Thymus (tissue), 11 donors: Measurements from ENCODE around the gene DAGLA. TPM values are rescaled to one million over a fixed set of nuclear protein-coding genes. Genes with fewer than 3 reads are reported as not detected.

Experiments
- DNase-seq, 9 donors: peaks; one replicate each; pipeline ENCODE4 v3.0.0-alpha.2; 2013; ENCODE audit warnings: low spot score in 9 of 9, low read depth in 6 of 9, missing footprints in 1 of 9
- H3K27ac ChIP-seq, 2 donors: one replicate each; pipeline ENCODE4 v1.5.1; 2013; ENCODE audit warnings: control low read depth in 1 of 2, low read depth in 1 of 2, low read length in 1 of 2, mild to moderate bottlenecking in 1 of 2, moderate library complexity in 1 of 2
- H3K27me3 ChIP-seq, 2 donors: one replicate each; pipeline ENCODE4 v1.5.1; 2013; ENCODE audit warnings: low read length in 1 of 2; ENCODE audit not compliant: control insufficient read depth in 2 of 2, insufficient read depth in 1 of 2
- H3K36me3 ChIP-seq, 2 donors: one replicate each; pipeline ENCODE4 v1.5.1; 2013; ENCODE audit warnings: low read length in 1 of 2, mild to moderate bottlenecking in 1 of 2, moderate library complexity in 1 of 2; ENCODE audit not compliant: control insufficient read depth in 2 of 2, insufficient read depth in 2 of 2
- H3K4me1 ChIP-seq, 2 donors: one replicate each; pipeline ENCODE4 v1.5.1; 2013; ENCODE audit warnings: low read length in 2 of 2; ENCODE audit not compliant: control insufficient read depth in 2 of 2, insufficient read depth in 2 of 2
- H3K4me3 ChIP-seq, 2 donors: one replicate each; pipeline ENCODE4 v1.5.1; 2013; ENCODE audit warnings: low read length in 2 of 2, control low read depth in 1 of 2, mild to moderate bottlenecking in 1 of 2
- H3K9me3 ChIP-seq, 2 donors: one replicate each; pipeline ENCODE4 v1.5.1; 2013; ENCODE audit warnings: low read length in 1 of 2, mild to moderate bottlenecking in 1 of 2; ENCODE audit not compliant: control insufficient read depth in 2 of 2, insufficient read depth in 1 of 2
- WGBS: extraction: QIAGEN DNeasy Blood & Tissue Kit; methylation state at CpG from one replicate; pipeline ENCODE4 v1.1.7; 2013; 5-methylcytosine and 5-hydroxymethylcytosine counted together
- polyA plus RNA-seq: library from polyadenylated mRNA; stranded (reverse); fragments of 200-250 nt; gene quantifications from one replicate; pipeline ENCODE4 v1.2.3, GENCODE V29; 2013
- total RNA-seq: library from RNA; stranded (reverse); fragments of 120-200 nt; gene quantifications from one replicate; pipeline ENCODE4 v1.2.4, GENCODE V29; 2013
- donor health status: healthy.

The DAGLA gene
- total and polyA plus RNA-seq, 2 donors, result 0.14 to 0.43 TPM

DNA sequence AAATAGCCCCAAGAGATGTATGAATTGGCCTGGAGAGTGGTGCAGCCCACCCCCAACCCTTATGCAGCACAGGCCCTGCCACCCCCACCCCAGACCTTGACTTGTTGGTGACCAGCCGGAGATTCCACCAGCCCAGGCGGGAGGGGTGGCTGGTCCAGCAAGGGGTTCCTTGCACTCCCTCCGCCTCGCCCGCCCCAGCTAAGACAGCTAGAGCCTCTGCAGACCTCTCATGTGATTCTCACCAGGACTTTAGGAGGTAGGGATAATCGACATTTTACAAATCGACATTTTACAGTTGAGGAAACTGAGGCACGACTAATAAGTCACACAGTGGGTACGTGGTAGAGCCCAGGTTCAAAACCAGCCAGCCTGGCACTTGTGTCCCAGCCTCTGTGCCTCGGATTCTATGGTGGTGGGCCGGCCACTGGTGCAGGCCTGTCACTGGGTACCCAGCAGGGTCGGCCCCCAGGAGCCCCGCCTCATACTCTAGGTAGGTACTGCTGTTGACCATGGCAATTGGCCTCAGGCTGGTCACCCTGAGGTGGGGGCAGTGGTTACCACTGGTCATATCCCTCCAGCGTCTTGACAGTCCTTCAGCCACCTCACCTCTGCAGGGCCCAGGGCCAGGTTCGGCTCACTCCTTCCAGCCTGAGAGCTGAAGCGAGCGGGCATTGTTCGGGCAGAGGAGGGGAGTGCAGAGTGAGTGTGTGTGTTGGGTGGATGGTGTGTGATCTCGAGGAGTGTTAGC is 37.3 kb downstream of the DAGLA start:
- DNase-seq, result no peak
- no peak overlapping the region for H3K4me3 ChIP-seq
- peaks cover 0 to 11% of the 10 kb centered on the region in 2 donors for H3K4me1 ChIP-seq
- H3K27me3 ChIP-seq, result peaks cover 0 to 3% of the 10 kb centered on the region in 2 donors
- no peaks in the 10 kb centered on the region for H3K9me3 ChIP-seq
- H3K27ac ChIP-seq, result no peak overlapping the region
- H3K36me3 ChIP-seq, result no peaks in the 10 kb centered on the region
- WGBS, result 98% methylated on average over 19 of the region's 19 CpGs

DNA sequence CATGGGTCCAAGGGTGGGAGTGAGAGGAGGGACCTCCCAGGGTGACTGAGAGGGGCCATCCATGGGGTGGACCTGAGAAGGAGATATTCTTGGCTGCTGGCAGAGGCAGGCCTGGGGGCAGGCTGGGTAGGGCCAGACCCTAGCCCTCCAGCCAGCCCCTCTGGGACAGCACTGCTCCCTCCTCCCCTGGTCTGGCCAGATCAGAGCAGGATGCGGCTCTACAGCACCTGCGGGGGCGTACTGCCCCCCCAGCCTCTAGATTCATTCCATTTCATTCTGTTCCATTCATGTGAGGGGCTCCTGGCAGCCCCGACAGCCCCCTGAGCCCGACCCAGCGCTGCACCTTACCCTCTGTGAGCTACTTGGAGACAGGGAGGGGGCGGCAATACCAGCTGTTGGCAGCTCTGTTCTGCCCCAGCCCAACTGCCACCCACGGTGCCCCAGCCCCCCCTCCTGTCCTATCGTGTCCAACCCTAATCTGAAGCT is 37.9 kb downstream of the DAGLA start:
- Histone ChIP-seq H3K36me3 (no peaks in the 10 kb centered on the region), H3K9me3 (no peaks in the 10 kb centered on the region), H3K27ac (no peak overlapping the region), H3K4me3 (no peak overlapping the region), H3K27me3 (peaks cover 0 to 3% of the 10 kb centered on the region in 2 donors), H3K4me1 (peaks cover 0 to 11% of the 10 kb centered on the region in 2 donors)
- WGBS, result 80% methylated on average over 9 of the region's 9 CpGs
- no peak for DNase-seq

DNA sequence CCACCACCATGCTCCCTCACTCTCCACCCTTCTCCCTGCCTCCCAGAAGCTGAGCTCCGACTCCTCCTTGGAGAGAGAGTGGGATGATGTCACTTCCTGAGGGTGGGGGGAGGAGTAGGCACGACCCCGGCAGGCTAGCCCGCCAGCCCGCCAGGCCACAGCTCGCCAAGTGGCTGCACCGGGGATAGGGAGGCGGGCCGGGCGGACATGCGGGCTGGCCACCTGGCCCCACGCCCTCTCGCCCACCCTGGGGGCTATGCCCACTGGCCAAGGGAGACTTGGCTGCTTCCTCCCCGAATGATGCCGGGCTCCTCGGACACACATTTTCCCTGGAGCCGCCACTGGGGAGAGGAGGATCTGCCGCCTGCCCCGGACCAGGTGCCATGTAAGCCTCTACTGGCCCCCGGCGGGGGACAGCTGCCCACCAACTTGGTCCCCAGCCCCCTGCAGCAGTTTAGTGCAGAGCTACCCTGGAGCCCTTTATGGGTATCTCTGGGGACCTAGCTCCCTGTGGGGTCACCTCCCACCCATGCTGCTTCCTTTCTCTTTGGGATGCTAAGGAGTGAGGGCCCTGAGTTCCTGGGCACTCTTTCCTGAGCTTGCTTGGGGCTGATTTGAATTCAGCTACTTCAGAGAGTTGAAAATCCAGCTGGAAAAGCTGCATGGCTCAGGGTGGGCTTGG is 38.6 kb downstream of the DAGLA start:
- Histone ChIP-seq H3K4me3 (no peak overlapping the region), H3K9me3 (no peaks in the 10 kb centered on the region), H3K27ac (no peak overlapping the region), H3K27me3 (peaks cover 0 to 3% of the 10 kb centered on the region in 2 donors), H3K36me3 (no peaks in the 10 kb centered on the region), H3K4me1 (peaks cover 0 to 11% of the 10 kb centered on the region in 2 donors)
- 78% methylated on average over 21 of the region's 21 CpGs for WGBS
- DNase-seq, result no peak

DNA sequence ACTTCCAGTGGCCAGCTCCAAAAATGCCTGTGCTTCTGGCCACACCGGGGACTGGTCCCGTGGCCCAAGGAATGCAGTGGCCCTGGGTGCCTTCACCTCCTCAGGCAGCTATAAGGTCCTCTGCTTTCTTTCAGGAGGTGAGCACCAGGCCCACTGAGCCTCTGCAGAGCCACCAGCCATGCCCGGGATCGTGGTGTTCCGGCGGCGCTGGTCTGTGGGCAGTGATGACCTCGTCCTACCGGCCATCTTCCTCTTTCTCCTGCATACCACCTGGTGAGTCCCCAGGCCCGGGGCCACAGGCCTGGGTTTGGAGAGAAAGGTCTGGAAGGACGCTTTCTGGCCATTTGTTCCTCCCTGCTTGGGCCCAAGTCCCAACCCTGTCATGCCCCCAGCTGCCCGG is 39.8 kb downstream of the DAGLA start:
- no peak overlapping the region for H3K27ac ChIP-seq
- H3K4me1 ChIP-seq, result peaks cover 0 to 11% of the 10 kb centered on the region in 2 donors
- H3K27me3 ChIP-seq, result peaks cover 0 to 3% of the 10 kb centered on the region in 2 donors
- H3K36me3 ChIP-seq, result no peaks in the 10 kb centered on the region
- WGBS, result 92% methylated on average over 12 of the region's 12 CpGs
- no peak overlapping the region for H3K4me3 ChIP-seq
- no peaks in the 10 kb centered on the region for H3K9me3 ChIP-seq
- no peak for DNase-seq

DNA sequence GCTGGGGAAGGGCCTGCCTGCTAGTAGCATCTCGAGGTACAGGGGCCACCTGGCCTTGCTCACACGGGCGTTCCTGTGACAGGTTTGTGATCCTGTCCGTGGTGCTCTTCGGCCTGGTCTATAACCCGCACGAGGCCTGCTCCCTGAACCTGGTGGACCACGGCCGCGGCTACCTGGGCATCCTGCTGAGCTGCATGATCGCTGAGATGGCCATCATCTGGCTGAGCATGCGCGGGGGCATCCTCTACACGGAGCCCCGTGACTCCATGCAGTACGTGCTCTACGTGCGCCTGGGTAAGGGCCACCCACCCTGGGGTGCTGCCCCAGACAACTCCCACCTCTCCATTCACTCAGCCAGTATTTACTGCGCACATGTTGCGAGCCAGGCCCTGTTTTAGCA is 40.4 kb downstream of the DAGLA start:
- Histone ChIP-seq H3K36me3 (no peaks in the 10 kb centered on the region), H3K27me3 (peaks cover 0 to 3% of the 10 kb centered on the region in 2 donors), H3K27ac (no peak overlapping the region), H3K9me3 (no peaks in the 10 kb centered on the region), H3K4me3 (no peak overlapping the region), H3K4me1 (peaks cover 0 to 11% of the 10 kb centered on the region in 2 donors)
- no peak for DNase-seq
- WGBS, result 98% methylated on average over 20 of the region's 20 CpGs

DNA sequence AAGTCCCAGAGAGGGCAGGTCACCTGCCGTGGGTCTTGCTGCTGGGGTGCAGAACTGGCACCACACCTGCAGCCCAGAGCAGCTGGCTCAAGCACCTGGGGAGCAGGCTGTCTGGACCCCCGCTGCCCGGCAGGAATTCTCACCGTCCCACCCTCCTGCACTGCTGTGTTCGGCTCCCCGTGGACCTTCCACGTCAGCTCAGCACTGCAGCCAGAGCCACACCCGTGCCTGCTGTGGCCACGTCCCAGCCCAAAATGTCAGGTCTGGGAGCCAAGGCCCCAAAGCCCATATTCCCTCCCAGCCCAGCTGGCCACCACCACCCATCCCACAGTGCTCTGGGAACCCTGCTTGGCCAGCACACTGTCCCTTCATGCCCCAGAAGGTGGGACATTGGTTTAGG is 44.2 kb downstream of the DAGLA start:
- Histone ChIP-seq H3K9me3 (no peaks in the 10 kb centered on the region), H3K27ac (no peak overlapping the region), H3K36me3 (no peaks in the 10 kb centered on the region), H3K4me1 (no peaks in the 10 kb centered on the region), H3K4me3 (no peak overlapping the region), H3K27me3 (no peaks in the 10 kb centered on the region)
- DNase-seq, result no peak
- WGBS, result 96% methylated on average over 9 of the region's 9 CpGs

DNA sequence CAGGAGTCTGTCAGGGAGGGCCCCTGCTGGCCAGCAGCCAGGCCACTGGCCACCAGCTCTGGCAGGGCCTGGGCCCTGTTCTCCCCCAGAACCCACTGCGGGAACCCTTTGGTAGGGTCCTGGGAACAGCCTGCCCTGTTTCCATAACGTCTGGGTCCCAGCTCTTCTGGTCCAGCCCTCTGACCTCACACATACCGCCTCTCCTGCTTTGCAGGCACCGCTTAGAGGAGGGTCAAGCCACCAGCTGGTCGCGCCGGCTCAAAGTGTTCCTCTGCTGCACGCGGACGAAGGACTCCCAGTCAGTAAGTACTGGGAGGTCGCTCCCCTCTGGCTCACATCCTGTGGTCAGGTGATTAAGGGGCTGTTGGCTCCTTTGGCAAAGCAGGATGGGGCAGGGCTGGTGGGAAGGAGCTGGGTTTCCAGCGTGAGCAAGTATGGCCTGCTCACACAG is 45.6 kb downstream of the DAGLA start:
- Histone ChIP-seq H3K9me3 (no peaks in the 10 kb centered on the region), H3K4me1 (no peaks in the 10 kb centered on the region), H3K27me3 (no peaks in the 10 kb centered on the region), H3K4me3 (no peak overlapping the region), H3K36me3 (no peaks in the 10 kb centered on the region), H3K27ac (no peak overlapping the region)
- no peak for DNase-seq
- 94% methylated on average over 12 of the region's 12 CpGs for WGBS

DNA sequence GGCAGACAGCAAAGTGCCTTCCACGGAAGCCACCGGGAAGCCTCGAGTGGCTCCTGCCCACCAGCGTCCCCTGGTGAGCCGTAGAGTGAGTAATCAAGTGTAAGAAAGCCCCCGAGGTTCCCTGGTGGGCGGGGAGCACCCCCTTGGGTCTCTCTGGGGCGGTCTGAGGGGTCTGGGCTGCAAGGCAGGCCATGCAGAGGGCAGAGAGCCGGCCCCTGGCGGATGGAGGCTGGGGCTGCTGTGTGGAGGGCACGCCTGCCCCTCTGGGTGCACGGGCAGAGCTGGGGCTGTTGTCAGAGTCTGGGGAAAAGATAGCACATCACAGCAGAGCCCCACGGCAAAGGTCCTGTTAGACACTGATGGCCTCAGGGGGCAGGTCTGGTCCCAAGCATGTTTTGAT is 46.6 kb downstream of the DAGLA start:
- H3K4me3 ChIP-seq, result no peak overlapping the region
- no peaks in the 10 kb centered on the region for H3K36me3 ChIP-seq
- no peaks in the 10 kb centered on the region for H3K9me3 ChIP-seq
- H3K4me1 ChIP-seq, result no peaks in the 10 kb centered on the region
- 93% methylated on average over 13 of the region's 13 CpGs for WGBS
- no peak for DNase-seq
- H3K27me3 ChIP-seq, result no peaks in the 10 kb centered on the region
- H3K27ac ChIP-seq, result no peak overlapping the region

DNA sequence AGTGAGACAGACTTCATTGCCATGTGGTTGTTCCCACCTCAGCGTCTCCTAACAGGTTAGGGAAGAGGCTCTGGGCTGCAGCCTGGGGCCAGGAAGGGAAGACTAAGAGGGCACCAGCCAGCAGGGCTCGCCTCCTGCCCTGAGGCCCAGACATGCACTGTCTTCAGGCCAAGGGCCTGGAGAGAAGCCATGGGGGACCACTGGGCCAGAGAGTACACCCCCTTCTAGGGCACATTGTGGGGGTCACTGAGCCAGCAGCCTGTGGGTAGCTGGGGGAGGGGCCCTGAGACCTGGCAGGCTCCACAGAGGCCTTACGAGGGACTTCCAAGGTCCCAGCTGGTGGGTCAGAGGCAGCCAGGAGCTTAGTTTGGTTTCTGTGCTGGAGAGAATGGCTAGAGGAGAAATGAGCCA is 47.2 kb downstream of the DAGLA start:
- Histone ChIP-seq H3K4me1 (no peaks in the 10 kb centered on the region), H3K27ac (no peak overlapping the region), H3K4me3 (no peak overlapping the region), H3K27me3 (no peaks in the 10 kb centered on the region), H3K9me3 (no peaks in the 10 kb centered on the region), H3K36me3 (no peaks in the 10 kb centered on the region)
- 98% methylated on average over 3 of the region's 3 CpGs for WGBS
- DNase-seq, result no peak
